ENCODE results near the gene MRPL58. TPM values are rescaled to one million over a fixed set of nuclear protein-coding genes. Genes with fewer than 3 reads are reported as not detected.
A peak's percentile ranks its signal among the peaks of the same experiment; 100 is the strongest.

MRPL58 gene
- 41.0 and 43.2 TPM in 2 replicates for total RNA-seq (2021)
- long read RNA-seq, transcript MRPL58-201 (6 exons, 890 nt): major isoform, 23 of 24 reads
- long read RNA-seq, partial matches to known transcripts: 0 of 24 reads
- long read RNA-seq, other reads (novel, unspliced or antisense): 1 of 24 reads

DNA sequence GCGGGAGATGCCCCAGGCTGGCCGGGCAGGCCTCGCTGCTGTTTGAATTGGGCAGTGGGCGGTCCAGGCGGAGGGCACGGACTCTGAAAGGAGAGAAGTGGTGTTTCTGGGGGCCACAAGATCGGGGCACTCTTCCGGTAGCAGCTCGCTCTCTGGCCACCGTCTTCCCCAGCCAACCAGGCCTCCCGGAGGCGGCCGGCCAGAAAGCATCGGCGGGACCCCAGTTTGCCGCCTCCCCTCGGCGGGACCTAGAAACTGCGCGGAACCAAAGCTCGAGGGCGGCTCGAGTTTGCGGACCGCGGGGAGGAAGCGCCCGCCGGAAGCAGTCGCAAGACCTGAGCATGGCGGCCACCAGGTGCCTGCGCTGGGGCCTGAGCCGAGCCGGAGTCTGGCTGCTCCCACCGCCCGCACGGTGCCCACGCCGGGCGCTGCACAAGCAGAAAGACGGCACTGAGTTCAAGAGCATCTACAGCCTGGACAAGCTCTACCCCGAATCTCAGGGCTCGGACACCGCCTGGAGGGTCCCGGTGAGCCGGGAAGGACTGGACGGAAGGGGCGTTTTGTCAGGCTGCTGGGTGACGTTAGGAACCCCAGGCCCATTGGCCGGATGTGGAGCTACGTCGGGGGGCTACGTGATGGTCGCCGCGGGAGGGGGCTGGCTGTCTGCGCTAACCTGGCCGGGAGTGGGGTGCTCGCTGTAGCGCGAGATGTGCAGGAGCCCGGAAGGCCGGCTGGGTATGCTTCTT is at the start of gene MRPL58:
Gene MRPL58, plus strand, starts transcription at position 325 of the 746 bp plus-strand sequence. Its CDS starts 17 bp downstream, at position 342.
- Histone ChIP-seq H3K18ac (ENCODE audit: insufficient read length, low read depth, low read length) (peak within 1 kb of the TSS; percentile 100), H4K5ac (ENCODE audit: insufficient read length, low read depth, low read length) (peak within 1 kb of the TSS; percentile 91), H3K4ac (ENCODE audit: low read depth, low read length) (peak within 1 kb of the TSS; percentile 27; the same call in 1 of the 2 replicates), H3K79me2 (ENCODE audit: insufficient read depth, low read length) (no peaks in the 10 kb centered on the region), H2BK120ac (ENCODE audit: low read depth, low read length, poor library complexity, severe bottlenecking) (peak within 1 kb of the TSS; percentile 54), H4K8ac (replicated peaks; ENCODE audit: insufficient read length, low read depth, low read length) (no peak within 1 kb of the TSS), H3K27me3 (ENCODE audit: insufficient read depth, low read length) (no peaks in the 10 kb centered on the region), H2AFZ (ENCODE audit: low read length) (no peak within 1 kb of the TSS), H2BK20ac (ENCODE audit: low read depth, low read length, poor library complexity, severe bottlenecking) (no peak within 1 kb of the TSS), H4K91ac (ENCODE audit: insufficient read length, low read depth, low read length) (no peak within 1 kb of the TSS), H3T11ph (ENCODE audit: low read length) (no peak within 1 kb of the TSS), H3K56ac (ENCODE audit: insufficient read length, low read depth, low read length) (no peak within 1 kb of the TSS), H3K4me2 (ENCODE audit: insufficient read depth, insufficient read length, low read length) (peak within 1 kb of the TSS; percentile 97), H2AK5ac (ENCODE audit: insufficient read length, low read length) (no peak within 1 kb of the TSS), H3K23ac (ENCODE audit: insufficient read length, low read depth, low read length) (no peak within 1 kb of the TSS), H2BK12ac (ENCODE audit: insufficient read length, low read depth, low read length) (peak within 1 kb of the TSS; percentile 43), H3K9ac (ENCODE audit: extremely low read depth, insufficient read length, low read length) (peak within 1 kb of the TSS; percentile 95), H3K23me2 (ENCODE audit: insufficient read length, low read depth, low read length, poor library complexity, severe bottlenecking) (peaks cover 10% of the 10 kb centered on the region), H2BK5ac (ENCODE audit: insufficient read length, low read length) (no peak within 1 kb of the TSS), H3K14ac (ENCODE audit: insufficient read depth, low read length) (peak within 1 kb of the TSS; percentile 99), H3K79me1 (ENCODE audit: insufficient read depth, low read depth, low read length, poor library complexity, severe bottlenecking) (no peaks in the 10 kb centered on the region), H2BK15ac (ENCODE audit: low read depth, low read length) (no peak within 1 kb of the TSS; the same call in 1 of the 2 replicates), H3K27ac (ENCODE audit: insufficient read length, low read depth, low read length) (peak within 1 kb of the TSS; percentile 63), H3K4me1 (ENCODE audit: insufficient read depth, low read length) (no peaks in the 10 kb centered on the region; the same call in 1 of the 2 replicates), H3K9me3 (ENCODE audit: control insufficient read depth, low read depth, low read length) (no peaks in the 10 kb centered on the region), H4K20me1 (ENCODE audit: control insufficient read depth, insufficient read depth, insufficient read length) (no peaks in the 10 kb centered on the region)
- Mint-ChIP-seq H3K27ac (peak within 1 kb of the TSS; percentile 91 to 98 (median 96)), H3K4me3 (peak within 1 kb of the TSS; percentile 87), H3K4me1 (peaks cover 23 to 25% of the 10 kb centered on the region in 2 experiments), H3K9me3 (no peaks in the 10 kb centered on the region), H3K27me3 (ENCODE audit: low read depth) (peaks cover 1% of the 10 kb centered on the region), H3K36me3 (ENCODE audit: insufficient read depth in 1 of 3, low read depth in 3 of 3) (peaks cover 6 to 16% (median 9%) of the 10 kb centered on the region in 3 experiments; a peak in 4 of 7 replicates)
- DNase-seq: peak; percentile 97
- WGBS (ENCODE audit: extremely low coverage, insufficient read length, low lambda C conversion rate): no CpG with 5 or more reads among the region's 63 CpGs
- TF ChIP-seq, protein P1, sequence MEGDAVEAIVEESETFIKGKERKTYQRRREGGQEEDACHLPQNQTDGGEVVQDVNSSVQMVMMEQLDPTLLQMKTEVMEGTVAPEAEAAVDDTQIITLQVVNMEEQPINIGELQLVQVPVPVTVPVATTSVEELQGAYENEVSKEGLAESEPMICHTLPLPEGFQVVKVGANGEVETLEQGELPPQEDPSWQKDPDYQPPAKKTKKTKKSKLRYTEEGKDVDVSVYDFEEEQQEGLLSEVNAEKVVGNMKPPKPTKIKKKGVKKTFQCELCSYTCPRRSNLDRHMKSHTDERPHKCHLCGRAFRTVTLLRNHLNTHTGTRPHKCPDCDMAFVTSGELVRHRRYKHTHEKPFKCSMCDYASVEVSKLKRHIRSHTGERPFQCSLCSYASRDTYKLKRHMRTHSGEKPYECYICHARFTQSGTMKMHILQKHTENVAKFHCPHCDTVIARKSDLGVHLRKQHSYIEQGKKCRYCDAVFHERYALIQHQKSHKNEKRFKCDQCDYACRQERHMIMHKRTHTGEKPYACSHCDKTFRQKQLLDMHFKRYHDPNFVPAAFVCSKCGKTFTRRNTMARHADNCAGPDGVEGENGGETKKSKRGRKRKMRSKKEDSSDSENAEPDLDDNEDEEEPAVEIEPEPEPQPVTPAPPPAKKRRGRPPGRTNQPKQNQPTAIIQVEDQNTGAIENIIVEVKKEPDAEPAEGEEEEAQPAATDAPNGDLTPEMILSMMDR (conservative IDR thresholded peaks at IDR 0.05): peak; percentile 55
